RCC 7860 (cell line): ENCODE data around the gene CNTNAP4.

Experiments used
- DNase-seq: peaks from one replicate; pipeline ENCODE4 v3.0.0-alpha.2; 2015; ENCODE audit warnings: low spot score
- FAIRE-seq: peaks from 2 replicates; lab custom pipeline; 2012; peaks lifted over from hg19 to GRCh38; lab: Jason Lieb, UNC

The CNTNAP4 gene

GRCh38 chr16:76574651-76575050 lies 297.4 kb downstream of the CNTNAP4 start:
- DNase-seq (no peak), FAIRE-seq (no peak)

- FAIRE-seq (no peak), DNase-seq (no peak)
Observed at GRCh38 chr16:76576526-76576925, 299.3 kb downstream of the CNTNAP4 start.

- FAIRE-seq = no peak
Observed at GRCh38 chr16:76577003-76577402, 299.8 kb downstream of the CNTNAP4 start.

GRCh38 chr16:76579277-76579922 lies 302.2 kb downstream of the CNTNAP4 start:
- no peak for DNase-seq
- no peak for FAIRE-seq

More at GRCh38 chr16:76577003-76577402, 299.8 kb downstream of the CNTNAP4 start:
- no peak for DNase-seq

GRCh38 chr16:76583466-76583865 lies 306.3 kb downstream of the CNTNAP4 start:
- no peak for DNase-seq
- FAIRE-seq = no peak

- FAIRE-seq (no peak), DNase-seq (no peak)
Observed at GRCh38 chr16:76583945-76584344, 306.7 kb downstream of the CNTNAP4 start.

GRCh38 chr16:76598498-76598897 lies 321.3 kb downstream of the CNTNAP4 start:
- DNase-seq = no peak
- no peak for FAIRE-seq

GRCh38 chr16:76607317-76607716 lies 330.1 kb downstream of the CNTNAP4 start:
- no peak for FAIRE-seq
- no peak for DNase-seq
